Measurements from ENCODE around the gene VAV3.
"Not testable (repeated sequence)": the region's sequence is repeated elsewhere in the genome, so short reads cannot be mapped to it uniquely, and the experiment has no call there.

Gene VAV3, protein sequence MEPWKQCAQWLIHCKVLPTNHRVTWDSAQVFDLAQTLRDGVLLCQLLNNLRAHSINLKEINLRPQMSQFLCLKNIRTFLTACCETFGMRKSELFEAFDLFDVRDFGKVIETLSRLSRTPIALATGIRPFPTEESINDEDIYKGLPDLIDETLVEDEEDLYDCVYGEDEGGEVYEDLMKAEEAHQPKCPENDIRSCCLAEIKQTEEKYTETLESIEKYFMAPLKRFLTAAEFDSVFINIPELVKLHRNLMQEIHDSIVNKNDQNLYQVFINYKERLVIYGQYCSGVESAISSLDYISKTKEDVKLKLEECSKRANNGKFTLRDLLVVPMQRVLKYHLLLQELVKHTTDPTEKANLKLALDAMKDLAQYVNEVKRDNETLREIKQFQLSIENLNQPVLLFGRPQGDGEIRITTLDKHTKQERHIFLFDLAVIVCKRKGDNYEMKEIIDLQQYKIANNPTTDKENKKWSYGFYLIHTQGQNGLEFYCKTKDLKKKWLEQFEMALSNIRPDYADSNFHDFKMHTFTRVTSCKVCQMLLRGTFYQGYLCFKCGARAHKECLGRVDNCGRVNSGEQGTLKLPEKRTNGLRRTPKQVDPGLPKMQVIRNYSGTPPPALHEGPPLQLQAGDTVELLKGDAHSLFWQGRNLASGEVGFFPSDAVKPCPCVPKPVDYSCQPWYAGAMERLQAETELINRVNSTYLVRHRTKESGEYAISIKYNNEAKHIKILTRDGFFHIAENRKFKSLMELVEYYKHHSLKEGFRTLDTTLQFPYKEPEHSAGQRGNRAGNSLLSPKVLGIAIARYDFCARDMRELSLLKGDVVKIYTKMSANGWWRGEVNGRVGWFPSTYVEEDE

DNA sequence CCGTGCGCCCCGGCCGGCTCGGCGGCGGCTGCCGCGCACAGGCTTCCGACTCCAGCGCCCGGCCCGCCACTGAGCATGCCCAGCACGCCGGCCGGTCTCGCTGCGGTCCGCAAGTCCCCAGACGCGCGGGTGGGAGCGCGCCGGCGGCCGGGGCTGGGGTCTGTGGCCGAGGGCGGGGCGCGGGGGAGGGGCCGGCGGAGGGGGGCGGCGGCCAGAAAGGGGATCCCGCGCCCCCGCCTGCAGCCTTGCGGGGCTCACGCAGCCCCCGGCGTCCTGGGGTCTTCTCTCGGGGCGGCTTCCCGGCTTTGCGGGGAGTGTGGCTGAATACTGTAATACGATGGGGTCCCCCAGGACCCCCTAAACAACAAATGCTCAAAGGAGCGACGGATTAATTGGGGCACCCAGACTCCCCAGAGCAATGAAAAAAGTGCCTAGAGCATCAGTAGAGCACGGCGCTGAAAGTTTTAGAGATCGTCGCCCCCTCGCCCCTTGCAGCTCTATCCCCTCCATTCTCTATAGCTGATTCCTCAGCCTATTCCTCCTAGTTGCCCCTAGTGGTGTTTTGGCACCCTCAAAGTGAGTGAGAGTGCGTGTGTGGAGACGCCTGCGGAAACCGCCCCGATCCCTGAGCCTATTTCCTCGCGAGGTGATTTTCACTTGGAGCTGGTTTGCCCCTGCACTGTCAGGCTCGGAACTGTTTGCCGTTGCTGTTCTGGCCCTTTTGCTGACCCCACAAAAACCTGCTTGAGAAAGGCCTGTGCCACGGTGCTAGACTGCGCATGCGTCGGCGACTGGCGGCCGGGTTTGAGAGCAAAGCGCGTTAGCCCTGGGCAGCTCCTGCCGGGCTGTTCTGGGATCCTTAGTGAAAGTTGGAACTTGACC, at the start of gene VAV3:
Gene VAV3 (minus strand): TSS at position 71 of the 882 bp plus-strand sequence. CDS start 311 bp downstream, outside the sequence.
- peak; percentile 61 to 72 for DNase-seq

DNA sequence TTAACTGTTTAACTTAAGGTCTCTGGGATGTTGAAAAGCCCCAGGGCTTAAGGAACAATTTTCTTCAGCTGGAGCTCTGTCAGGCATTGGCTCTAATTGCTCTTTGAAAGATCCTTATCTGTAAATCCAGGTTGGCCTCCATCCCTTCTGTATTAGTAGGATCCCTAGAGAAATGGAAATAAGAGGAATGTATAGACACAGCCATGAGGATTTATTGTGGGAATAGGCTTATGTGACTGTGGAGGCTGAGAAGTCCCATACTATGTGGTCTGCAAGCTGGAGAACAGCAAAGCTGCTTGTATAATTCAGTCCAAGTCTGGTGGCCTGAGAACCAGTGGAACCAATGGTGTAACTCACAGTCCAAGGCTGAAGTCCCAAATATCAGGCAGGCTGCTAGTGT, 47.6 kb upstream of the VAV3 start:
- DNase-seq: no peak

DNA sequence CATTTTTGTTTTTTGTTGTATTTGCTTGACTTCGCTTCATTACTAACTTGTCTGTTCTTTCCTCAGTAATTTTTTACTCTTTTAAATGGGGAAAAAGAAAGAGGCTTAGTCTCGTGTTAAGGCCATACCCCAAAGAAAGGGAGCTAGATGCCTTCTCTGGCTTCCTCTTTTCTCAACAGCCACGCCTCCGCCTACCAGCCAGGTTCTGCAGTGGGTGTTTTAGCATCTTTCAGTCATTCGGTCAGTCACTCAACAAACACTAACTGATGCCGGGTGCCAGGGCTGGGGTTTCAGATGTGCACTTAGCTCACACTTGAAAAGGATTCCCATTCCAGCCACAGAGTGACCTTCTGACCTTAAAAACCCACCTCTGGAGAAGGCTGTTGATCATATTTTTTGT, 46.3 kb upstream of the VAV3 start:
- no peak for DNase-seq

DNA sequence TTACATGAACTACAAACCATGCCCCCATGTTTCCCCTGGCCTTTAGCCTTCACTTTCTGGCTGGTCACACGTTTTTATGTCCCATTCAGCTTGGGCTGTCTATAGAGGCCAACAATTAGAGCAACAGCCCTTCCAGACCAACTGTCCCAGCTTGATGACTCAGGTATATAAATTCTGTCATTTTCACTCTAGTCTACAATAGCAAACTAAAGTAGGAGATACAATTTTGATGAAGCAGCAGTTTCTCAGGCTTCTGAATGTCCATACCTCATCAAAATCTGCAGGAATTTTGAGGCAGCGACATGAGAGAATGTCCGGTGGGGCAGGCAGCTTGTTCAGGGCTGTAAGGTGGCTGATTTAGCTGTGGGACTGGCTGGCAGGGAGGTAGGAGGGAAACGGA, 45.6 kb upstream of the VAV3 start:
- no peak for DNase-seq

DNA sequence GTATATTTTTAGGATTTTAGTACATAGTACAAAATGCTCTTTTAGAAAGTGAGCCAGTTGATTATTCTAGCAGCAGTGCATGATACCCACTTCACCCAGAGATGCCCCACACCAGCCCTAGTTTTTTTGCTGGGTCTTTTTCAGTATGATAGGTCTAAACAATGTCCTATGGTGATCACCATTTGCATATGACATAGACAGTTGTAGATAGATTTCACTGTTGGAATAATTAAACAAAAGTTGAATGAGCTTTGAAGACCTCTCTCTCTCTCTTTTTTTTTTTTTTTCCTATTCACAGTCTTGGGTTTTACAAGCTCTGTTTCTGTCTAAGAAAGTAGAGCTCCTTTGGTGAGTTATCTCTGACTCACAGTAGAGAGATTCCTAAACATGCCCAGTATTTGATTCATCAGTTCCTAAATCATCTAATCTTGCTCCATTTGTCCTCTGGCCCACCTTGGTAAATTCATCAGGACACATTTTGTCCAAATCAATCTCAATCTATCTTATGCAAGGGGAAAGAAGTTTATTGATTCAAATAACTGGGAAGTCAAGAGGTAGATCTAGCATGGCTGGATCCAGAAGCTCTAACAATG, 44.7 kb upstream of the VAV3 start:
- no peak for DNase-seq

DNA sequence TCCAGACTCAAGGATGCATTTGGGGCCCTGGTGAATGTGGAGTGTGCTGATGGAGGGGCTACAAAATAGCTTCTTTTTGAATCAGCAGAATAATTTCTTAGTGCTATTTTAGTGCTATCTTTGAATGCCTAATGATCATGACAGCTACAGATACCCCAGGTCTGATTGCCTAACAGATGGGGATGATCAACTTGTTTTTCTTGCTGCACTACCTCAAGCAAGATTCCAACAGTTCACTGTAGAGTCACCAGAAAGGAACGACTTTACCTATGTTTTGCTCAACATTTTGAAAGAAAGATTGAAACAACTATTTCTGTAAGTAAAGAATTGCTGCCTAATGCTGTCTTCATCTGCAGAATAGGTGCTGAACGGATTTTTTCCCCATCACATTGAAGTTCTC, 42.6 kb upstream of the VAV3 start:
- DNase-seq: no peak

DNA sequence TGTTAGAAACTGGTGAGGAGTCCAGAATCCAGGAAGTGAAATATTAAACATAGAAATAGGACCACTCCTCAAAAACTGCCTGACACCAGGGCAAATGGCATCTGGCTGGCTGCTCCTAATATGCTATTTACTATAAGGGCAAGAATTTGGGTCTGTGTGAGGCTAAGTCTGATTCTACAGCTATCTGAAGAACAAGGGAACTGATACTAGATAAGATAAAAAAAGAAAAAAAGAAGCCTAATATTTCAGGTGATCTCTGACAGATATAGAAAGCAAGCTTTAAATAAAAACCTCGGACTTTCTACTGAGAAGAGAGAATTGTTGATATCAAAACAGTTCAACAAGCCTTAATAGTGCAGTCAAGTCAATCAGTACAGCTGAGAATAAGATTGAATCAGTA, 42.1 kb upstream of the VAV3 start:
- no peak for DNase-seq

DNA sequence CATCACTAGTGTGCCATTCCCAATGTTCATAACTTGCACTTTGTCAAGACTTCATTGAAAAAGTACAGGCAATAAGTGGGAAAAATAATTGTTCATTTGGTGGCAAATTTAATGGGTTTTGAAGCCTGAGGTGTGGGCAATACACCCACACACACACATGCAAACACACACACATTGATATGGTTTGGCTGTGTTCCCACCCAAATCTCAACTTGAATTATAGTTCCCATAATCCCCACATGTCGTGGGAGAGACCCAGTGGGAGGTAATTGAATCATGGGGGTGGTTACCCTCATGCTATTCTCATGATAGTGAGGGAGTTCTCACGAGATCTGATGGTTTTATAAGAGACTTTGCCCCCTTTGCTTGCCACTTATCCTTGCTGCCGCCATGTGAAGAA, 39.9 kb upstream of the VAV3 start:
- DNase-seq: not testable (repeated sequence)

DNA sequence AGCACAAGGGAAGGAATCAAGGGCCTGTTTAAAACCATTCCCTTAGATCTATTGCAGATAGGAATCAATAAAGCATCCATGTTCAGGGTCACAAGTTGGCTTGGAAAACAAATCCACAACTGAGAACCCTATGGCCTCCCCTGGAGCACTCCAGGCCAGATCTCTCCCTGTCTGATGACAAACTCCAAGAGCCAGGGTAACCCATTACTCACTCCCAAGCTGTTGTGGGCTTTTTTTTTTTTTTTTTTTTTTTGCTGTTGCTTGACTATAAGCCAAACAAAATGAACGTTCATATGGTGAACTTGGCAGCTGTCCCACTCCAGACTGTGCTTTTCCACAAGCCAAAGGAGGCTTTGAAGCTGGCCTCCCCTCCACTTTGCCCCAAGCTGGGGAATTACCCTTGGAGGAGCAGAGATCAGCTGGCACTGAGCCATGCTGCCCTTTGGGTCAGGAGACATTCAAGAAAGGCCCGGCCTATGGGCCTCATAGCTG, 35.7 kb upstream of the VAV3 start:
- no peak for DNase-seq

DNA sequence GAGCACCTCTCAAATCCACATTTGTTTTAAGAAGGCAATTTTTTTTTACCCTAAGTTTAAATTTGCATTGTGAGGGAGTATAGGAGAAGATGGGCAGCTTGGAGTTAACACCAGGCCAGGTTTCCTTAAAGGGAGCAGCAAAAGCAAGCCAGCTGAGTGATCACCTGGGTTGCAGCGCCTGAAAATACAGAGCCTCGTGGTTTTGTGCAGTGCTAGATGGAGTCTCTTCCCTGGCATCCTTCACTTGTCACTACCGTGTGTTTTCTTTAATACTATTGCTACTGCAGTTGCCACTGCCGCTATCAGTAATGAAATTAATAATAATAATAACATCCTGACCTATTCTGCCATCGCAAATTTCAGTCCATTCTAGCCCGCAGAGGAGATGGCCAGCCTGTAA, 35.2 kb upstream of the VAV3 start:
- DNase-seq: no peak

DNA sequence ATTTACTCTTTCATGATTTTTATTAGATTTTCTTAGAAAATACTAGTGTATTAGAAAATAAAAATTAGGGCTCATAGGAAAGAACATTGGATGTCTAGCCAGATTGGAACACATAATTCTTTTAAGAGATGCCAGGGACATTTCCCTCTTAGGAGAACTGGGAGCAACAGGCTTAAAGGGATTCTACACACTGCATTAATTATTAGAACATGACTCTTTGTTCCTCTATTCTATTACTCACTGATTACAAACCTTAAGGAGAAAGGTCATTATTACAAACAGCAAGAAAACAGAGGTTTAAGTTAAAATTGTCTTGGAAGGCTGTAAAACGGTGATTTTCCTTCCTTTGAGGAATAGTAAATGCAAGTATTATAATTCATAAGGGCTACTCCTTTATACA, 32.9 kb upstream of the VAV3 start:
- no peak for DNase-seq

DNA sequence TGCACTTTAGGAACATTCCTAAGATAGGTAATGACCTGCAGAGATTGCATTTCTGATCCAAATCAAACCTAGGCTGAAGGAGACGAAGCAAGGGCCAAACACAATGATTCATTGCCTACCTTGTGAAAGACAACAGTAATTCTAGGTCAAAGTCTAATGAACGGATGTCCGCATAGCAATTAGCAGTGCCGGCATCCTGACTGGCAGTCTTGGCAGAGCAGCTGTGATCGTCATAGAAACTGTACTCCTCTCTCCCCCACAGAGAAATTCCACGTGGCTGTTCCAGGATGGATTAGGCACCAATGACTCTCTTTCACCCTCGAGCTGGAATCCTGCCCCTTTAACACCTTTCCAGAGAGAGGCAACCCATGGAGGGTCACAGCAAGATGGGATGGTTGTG, 28.9 kb upstream of the VAV3 start:
- no peak for DNase-seq

DNA sequence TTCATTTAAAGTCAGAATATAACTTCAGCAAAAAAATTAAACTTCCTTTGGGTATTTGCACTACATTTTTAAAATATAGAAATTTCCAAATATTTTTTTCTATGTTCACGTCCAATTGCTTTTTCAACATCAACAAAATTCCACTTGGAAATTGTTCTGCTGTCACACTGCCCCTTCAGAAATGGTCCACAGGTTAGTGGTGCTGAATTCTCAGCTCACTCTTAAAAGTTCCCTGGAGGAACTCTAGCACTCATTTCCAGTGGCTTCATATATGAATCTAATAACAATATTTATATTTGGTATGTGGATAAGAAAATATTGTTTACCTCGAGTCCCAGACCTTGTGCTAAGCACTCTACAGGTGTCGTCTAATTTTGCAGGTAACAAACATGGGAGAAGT, 27.4 kb upstream of the VAV3 start:
- no peak for DNase-seq

DNA sequence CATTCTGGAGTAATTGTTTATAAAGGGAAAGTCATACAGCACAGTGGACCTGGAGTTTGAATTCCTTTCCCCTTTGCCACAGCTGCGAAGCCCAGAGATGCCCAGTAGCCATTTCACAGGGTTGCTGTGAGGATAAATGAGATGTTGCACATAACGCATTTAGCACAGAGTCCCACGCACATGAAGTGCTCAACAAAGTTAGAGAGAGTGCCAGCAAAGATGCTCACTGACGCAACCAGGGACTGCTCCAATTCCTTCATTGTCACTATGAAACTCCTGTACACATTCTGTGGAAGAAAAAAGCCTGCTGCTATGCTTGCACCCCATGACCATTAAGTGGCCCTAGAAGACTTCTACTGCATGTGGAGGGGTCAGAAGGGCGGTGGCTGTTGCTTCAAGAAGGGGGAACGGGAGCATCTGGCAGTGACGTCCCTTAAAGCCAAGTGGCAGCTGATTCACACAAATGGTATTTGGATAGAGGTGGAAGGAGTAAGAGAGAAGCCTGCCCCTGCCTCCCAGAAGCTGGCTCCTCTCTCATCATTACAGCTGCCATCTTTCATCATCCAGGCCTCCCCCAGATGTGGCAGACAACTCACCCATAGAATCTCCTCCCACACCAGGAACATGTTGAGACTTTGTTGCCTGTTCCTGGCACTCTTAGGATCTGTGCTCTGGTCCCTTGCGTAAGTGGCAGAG, 26.5 kb upstream of the VAV3 start:
- no peak for DNase-seq

DNA sequence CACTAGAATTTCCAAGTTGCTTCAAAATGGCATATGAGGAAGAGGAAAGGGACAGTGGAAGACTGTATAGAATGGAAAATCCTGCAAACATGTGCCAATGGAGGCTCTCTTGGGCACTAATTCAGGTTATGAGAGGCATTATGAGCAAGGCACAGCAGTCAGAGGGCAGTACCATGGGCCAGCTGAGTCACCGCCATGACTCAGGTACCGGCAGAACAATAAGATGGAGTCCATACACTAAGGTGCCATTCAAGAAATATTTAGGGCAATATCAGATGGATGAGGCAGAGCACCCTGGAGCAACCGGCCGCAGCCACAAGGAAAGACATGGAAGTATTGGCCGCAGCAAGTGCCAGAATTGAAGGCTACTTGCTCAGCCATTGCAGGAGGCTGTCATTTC, 25.6 kb upstream of the VAV3 start:
- no peak for DNase-seq

DNA sequence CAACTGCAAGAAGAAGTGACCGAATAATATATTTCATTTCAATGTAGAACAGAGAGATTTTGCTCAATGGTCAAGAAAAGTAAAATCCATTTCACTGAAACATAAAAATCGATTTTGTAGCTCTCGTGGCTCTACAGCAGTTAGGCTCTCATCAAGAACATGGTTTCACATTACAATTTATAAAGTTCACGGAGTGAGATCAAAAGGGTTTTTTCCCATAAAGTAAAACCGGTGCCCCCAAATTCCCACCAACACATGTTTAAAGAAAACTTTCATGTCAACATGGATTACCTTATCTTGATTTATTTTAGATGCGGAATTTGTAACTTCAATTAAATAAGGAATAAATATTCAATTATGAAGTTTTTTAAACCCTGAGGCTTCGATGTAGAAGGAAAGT, 16.3 kb upstream of the VAV3 start:
- DNase-seq: no peak

DNA sequence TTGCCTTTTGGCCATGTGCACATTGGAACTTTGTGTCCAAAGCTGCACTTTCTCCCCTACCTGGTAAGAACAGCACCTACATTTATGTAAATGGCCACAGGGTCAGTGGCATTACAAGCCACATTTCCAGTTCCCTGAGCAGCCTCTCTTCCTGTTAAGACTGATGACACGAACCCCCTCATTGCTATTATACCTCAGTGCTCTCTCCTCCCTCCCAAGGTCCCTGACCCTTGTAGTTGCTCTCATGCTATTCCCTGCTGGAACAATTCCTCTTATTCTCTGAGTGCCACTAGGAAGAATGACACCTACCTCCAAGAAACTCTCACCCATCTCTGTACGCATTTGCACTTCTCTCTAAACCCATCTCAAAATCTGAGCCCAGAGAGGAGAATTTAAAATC, 14.9 kb upstream of the VAV3 start:
- no peak for DNase-seq

DNA sequence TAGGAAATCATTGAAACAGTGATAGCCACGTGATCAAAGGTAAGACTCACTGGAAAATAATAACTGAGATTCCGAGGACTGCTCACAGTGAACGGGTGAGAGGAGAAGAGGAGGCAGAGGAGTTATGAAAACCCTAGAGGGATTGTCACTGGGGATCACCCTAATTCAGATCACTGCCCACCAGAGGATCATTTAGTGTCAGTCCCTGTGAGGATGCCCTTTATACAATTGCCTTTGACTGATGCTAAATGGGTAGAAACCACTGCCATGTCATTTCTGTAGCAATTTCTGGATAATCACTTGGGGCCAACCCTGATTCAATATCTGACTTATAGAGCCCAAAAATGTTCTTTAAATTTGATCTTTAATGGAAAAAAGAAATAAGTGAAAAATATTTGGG, 14.1 kb upstream of the VAV3 start:
- DNase-seq: no peak

DNA sequence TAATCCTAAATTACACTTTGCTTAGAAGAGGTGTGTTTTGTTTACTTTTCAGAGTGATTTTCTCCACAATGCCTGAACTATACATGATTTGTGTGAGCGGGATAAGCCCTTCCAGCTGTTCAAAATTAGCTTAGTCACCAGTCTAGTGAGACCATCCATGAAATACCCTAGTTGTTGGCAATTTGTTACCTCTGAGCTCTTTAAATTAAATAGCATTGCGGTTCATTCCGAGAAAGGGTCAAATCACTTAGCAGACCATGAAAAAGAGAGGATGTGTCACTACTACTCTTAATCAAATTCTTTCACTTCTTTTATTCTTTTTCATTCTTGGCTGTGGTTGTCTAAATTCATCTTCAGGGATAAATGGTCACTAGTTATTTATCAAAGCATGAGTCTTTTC, 11.9 kb upstream of the VAV3 start:
- DNase-seq: no peak

DNA sequence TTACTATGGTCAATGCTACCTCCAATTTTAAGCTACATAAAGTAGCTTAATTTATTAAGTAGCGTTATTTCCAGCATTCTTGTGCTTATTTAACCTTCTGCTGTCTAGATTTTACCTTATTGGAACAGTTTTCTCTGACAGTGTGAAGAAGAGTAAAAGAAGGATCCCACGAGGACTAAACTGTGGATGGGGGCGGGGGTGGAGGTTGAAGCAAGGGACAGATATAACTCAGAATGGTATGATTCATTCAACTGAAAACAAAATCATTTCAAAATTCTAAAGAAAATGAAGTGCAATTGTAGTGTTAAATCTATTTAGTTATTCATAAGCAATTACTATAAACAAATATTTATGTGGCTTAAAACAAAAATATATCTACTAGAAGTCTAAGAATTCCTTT, 11.5 kb upstream of the VAV3 start:
- no peak for DNase-seq

DNA sequence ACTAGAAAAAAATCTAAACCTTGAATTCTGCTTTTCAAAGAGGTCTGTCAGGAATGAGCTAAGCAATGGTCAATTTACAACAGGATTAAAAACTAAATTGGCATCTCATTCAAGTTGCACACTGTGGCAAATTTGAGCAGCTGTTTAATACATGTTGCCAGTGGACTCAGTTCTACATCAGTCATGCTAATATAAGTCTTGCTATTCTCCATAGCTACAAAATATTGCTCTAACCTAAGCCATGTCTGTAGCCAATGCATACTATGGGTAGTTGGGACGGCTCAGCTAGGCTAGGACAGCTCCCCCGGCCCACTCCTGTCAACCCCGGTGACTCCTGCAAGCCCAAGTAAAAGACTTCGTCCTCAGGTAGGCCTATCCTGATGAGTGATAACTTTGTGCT, 10.9 kb upstream of the VAV3 start:
- no peak for DNase-seq

DNA sequence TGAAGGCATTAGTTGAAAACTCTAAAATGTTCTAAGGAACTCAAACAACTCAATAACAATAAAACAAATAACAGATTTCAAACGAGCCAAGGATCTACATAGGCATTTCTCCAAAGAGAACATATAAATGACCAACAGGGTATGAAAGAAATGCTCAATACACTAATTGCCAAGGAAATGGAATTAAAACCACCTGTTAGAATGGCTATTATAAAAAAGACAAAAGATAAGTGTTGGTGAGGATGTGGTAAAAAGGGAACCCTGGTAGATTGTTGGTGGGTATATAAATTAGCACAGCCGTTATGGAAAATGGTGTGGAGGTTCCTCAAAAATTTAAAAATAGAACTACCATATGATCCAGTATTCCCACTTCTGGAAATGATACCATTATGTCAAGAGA, 9.1 kb upstream of the VAV3 start:
- DNase-seq: no peak
